ENCODE data around the gene SV2B.

- TF ChIP-seq CTCF (IDR thresholded peaks at IDR 0.05) = no peak
- no peak for TF ChIP-seq EZH2 (IDR thresholded peaks at IDR 0.05; ENCODE audit: borderline replicate concordance, insufficient read depth, low read depth, low read length, poor library complexity, severe bottlenecking)
Measured at GRCh38 chr15:91065505-91065904, 34.6 kb upstream of the SV2B start.

All from B cell (primary cell).